22Rv1 (cell line): ENCODE measurements around the gene TJP2.

Experiments
- CTCF ChIP-seq: fragments of 450-650 bp; IDR thresholded peaks from 2 replicates; pipeline ENCODE4 v1.5.1; 2017; ENCODE audit warnings: mild to moderate bottlenecking
- ZFX ChIP-seq: fragments of 450-650 bp; IDR thresholded peaks from 2 replicates; pipeline ENCODE4 v1.6.1; 2017; ENCODE audit warnings: antibody characterized with exemption, borderline replicate concordance

- TF ChIP-seq CTCF, result no peak
- no peak for TF ChIP-seq ZFX
Observed at GRCh38 chr9:69299826-69300225, 125.7 kb downstream of the TJP2 start.
